ENCODE data around the gene SLC25A15. TPM values are rescaled to one million over a fixed set of nuclear protein-coding genes. Genes with fewer than 3 reads are reported as not detected.

Gene SLC25A15
- polyA plus RNA-seq: 10 to 100 TPM; 23.2 to 42.0 (median 28.5) TPM
- long read RNA-seq, donor 1: 0 reads
- long read RNA-seq, donor 2: 0 reads
- long read RNA-seq, donor 3, partial matches to known transcripts: 0 of 3 reads
- long read RNA-seq, donor 3, other reads (novel, unspliced or antisense): 0 of 3 reads
- long read RNA-seq, donor 4: 0 reads
- long read RNA-seq, donor 5: 0 reads
- long read RNA-seq, donor 6: 0 reads
- long read RNA-seq, donor 7: 0 reads
- long read RNA-seq, donor 8: 0 reads
- long read RNA-seq, donor 9: 0 reads
- long read RNA-seq, donor 10: 0 reads

DNA sequence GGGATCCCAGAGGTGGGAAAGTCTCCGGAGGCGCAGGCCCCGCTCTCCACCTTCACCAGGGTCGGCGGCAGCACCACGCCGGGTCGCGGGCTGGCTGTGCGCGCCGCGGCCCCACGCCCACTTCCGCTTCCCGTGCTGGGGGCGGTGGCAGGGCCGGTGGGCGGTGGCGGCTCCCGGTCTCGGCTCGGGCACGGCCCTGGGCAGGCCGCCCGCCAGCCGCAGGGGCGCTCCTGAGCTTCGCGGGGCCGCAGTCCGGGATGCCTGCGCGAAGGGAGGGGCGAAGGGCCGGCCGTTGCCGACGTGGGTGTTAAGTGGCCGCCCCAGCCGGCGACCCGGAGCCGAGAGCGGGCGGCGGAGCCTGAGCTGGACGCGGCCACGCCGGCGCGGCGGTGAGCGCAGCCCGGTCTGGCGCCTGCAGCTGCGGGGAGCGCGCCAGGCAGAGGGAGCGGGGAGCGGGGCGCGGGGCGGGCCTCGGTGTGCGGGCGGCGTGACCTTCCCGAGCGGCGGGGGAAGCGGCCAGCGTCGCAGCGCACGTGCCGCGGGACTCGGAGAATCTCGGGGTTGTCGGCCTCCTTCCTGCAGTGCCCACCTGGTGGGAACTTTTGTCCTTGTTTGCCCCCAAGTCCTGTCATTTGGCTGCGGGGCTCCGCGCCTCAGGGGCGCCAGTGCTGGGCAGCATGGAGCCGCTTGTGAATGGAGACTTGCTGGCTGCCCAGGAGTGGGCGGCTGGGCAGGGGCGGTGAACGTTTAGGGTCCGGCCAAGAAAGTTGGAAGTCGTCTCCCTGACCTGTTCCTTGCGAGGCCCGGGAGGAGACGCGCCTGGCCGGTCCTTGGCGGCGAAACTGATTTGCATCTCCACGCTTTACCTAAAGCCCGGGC, at the start of gene SLC25A15:
TSS of gene SLC25A15 (plus strand) at position 337 of the 879 bp plus-strand sequence. CDS start 3,616 bp downstream, outside the sequence.
- peak within 1 kb of the TSS; percentile 78 to 97 (median 88) for H3K27ac ChIP-seq (ENCODE audit: low read depth in 1 of 3, low read length in 2 of 3)
- DNase-seq (peak; percentile 86 to 94), FAIRE-seq (no peak)
- peaks cover 0 to 22% (median 0%) of the 10 kb centered on the region in 3 donors for H3K36me3 ChIP-seq (ENCODE audit: control insufficient read depth in 3 of 3, insufficient read depth in 2 of 3, low read depth in 1 of 3, low read length in 3 of 3)
- peak within 1 kb of the TSS; percentile 49 to 83 (median 75) for H3K4me3 ChIP-seq (ENCODE audit: low read depth in 1 of 3, low read length in 3 of 3)
- no peaks in the 10 kb centered on the region for H3K27me3 ChIP-seq (ENCODE audit: control insufficient read depth in 3 of 3, insufficient read depth in 3 of 3, low read length in 3 of 3)
- H3K4me1 ChIP-seq (ENCODE audit: control insufficient read depth in 3 of 3, insufficient read depth in 2 of 3, low read depth in 1 of 3, low read length in 2 of 3): peaks cover 2 to 7% (median 7%) of the 10 kb centered on the region in 3 donors
- no peaks in the 10 kb centered on the region for H3K9me3 ChIP-seq (ENCODE audit: control insufficient read depth in 2 of 2, insufficient read depth in 1 of 2, low read depth in 1 of 2, low read length in 1 of 2)
- 1 to 2% (median 1%) methylated on average over 73 to 101 of the region's 101 CpGs for WGBS, 3 donors

DNA sequence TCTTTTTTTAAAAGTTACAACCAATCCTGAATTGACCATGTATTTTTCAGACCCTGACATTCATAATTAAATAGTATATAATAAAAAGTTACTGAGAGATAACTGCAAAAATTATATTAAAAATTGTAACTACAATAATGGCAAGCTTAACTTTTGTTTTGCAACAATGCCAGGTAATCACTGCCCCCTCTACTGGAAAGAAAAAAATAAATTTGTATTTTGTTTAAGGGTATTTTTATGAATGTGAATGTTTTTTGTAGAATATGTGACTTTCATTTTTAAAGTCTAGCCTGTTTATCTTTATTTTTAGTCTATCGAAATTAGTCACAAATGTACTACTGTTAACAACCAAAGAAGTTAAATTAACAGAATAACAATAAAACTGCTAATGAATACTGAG, 40.1 kb upstream of the SLC25A15 start:
- H3K4me1 ChIP-seq (ENCODE audit: control insufficient read depth in 3 of 3, insufficient read depth in 2 of 3, low read depth in 1 of 3, low read length in 2 of 3): no peaks in the 10 kb centered on the region
- H3K27ac ChIP-seq (ENCODE audit: low read depth in 1 of 3, low read length in 2 of 3): no peak overlapping the region
- 83 to 93% (median 92%) methylated on average over 1 of the region's 1 CpG for WGBS, 3 donors
- H3K36me3 ChIP-seq (ENCODE audit: control insufficient read depth in 3 of 3, insufficient read depth in 2 of 3, low read depth in 1 of 3, low read length in 3 of 3): peaks cover 2 to 21% (median 6%) of the 10 kb centered on the region in 3 donors
- no peak overlapping the region for H3K4me3 ChIP-seq (ENCODE audit: low read depth in 1 of 3, low read length in 3 of 3)
- H3K9me3 ChIP-seq (ENCODE audit: control insufficient read depth in 2 of 2, insufficient read depth in 1 of 2, low read depth in 1 of 2, low read length in 1 of 2): no peaks in the 10 kb centered on the region
- H3K27me3 ChIP-seq (ENCODE audit: control insufficient read depth in 3 of 3, insufficient read depth in 3 of 3, low read length in 3 of 3): no peaks in the 10 kb centered on the region
- FAIRE-seq (peak; percentile 95), DNase-seq (no peak)

DNA sequence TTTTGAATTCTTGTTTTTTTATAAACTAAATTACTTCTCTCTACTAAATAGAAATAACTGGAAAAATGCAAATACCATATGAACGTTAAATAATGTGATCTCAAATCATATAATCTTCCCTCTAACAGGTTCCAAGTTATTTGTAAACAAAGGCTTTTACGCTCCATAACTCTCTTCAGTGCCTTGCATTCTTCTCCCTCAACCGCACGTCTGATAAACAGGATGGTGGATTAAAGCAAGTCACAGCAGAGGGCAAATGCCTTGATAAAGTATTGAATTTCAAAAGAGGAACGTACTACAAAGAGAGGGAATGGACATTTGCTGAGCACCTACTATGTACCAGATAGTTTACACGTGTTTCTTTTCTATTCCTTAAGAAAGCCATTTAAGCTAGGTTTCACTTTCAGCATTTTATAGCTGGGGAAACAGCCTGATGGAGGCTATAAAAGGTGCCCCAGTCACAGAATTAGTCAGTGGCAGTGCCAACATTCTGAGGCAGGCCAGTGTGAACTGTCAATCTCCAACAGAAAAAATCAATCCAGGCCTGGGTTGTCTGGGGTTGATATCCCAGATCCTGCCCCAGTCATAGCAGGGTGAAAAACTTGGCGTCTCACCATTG, 34.2 kb upstream of the SLC25A15 start:
- 46 to 74% (median 51%) methylated on average over 7 of the region's 7 CpGs for WGBS, 3 donors
- no peak for FAIRE-seq
- Histone ChIP-seq H3K4me3 (ENCODE audit: low read depth in 1 of 3, low read length in 3 of 3) (no peak overlapping the region), H3K9me3 (ENCODE audit: control insufficient read depth in 2 of 2, insufficient read depth in 1 of 2, low read depth in 1 of 2, low read length in 1 of 2) (no peaks in the 10 kb centered on the region), H3K27ac (ENCODE audit: low read depth in 1 of 3, low read length in 2 of 3) (no peak overlapping the region), H3K27me3 (ENCODE audit: control insufficient read depth in 3 of 3, insufficient read depth in 3 of 3, low read length in 3 of 3) (no peaks in the 10 kb centered on the region), H3K36me3 (ENCODE audit: control insufficient read depth in 3 of 3, insufficient read depth in 2 of 3, low read depth in 1 of 3, low read length in 3 of 3) (peaks cover 6 to 29% (median 6%) of the 10 kb centered on the region in 3 donors), H3K4me1 (ENCODE audit: control insufficient read depth in 3 of 3, insufficient read depth in 2 of 3, low read depth in 1 of 3, low read length in 2 of 3) (no peaks in the 10 kb centered on the region)
- peak in 1 of 2 donors; percentile 63 for DNase-seq

DNA sequence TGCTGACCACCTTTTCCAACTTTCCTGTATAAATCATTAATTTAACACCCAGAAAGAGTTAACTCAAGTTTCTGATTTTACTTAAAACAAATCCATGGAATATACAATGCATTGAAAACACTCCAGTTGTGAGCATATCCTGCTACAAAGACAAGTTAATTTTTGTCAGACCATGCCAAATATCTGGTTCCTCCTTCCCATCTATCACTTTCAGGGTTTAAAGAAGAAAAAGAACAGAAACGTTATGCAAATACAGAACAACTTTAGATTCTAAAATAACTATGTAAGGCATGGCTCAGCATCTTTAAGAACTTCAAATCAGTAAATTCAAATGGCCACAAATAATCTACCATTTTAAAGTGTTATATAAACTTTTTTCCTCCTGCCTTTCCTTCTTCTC, 33.4 kb upstream of the SLC25A15 start:
- Histone ChIP-seq H3K4me1 (ENCODE audit: control insufficient read depth in 3 of 3, insufficient read depth in 2 of 3, low read depth in 1 of 3, low read length in 2 of 3) (no peaks in the 10 kb centered on the region), H3K36me3 (ENCODE audit: control insufficient read depth in 3 of 3, insufficient read depth in 2 of 3, low read depth in 1 of 3, low read length in 3 of 3) (peaks cover 6 to 29% (median 6%) of the 10 kb centered on the region in 3 donors), H3K9me3 (ENCODE audit: control insufficient read depth in 2 of 2, insufficient read depth in 1 of 2, low read depth in 1 of 2, low read length in 1 of 2) (no peaks in the 10 kb centered on the region), H3K27me3 (ENCODE audit: control insufficient read depth in 3 of 3, insufficient read depth in 3 of 3, low read length in 3 of 3) (no peaks in the 10 kb centered on the region), H3K27ac (ENCODE audit: low read depth in 1 of 3, low read length in 2 of 3) (no peak overlapping the region), H3K4me3 (ENCODE audit: low read depth in 1 of 3, low read length in 3 of 3) (no peak overlapping the region)
- FAIRE-seq (no peak), DNase-seq (no peak)
- WGBS, 3 donors: 75 to 92% (median 78%) methylated on average over 1 of the region's 1 CpG

DNA sequence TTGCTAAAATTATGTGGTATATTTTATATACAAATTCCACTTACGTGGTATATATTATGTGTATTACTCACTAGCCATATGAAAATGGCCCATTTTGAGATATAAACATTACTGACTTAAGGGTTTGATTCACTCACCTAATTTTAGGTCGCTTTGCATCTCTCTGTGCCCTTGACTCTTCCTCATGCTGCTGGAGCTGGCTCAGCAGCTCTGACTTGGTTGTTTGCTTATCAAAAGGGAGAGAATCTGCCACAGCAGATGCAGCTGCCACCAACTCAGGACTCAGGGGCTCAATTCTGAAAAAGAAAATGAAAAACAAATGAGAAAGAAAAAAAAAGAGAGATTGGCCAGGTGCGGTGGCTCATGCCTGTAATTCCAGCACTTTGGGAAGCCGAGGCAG, 30.6 kb upstream of the SLC25A15 start:
- Histone ChIP-seq H3K36me3 (ENCODE audit: control insufficient read depth in 3 of 3, insufficient read depth in 2 of 3, low read depth in 1 of 3, low read length in 3 of 3) (peaks cover 0 to 28% (median 6%) of the 10 kb centered on the region in 3 donors), H3K27me3 (ENCODE audit: control insufficient read depth in 3 of 3, insufficient read depth in 3 of 3, low read length in 3 of 3) (no peaks in the 10 kb centered on the region), H3K4me3 (ENCODE audit: low read depth in 1 of 3, low read length in 3 of 3) (no peak overlapping the region), H3K4me1 (ENCODE audit: control insufficient read depth in 3 of 3, insufficient read depth in 2 of 3, low read depth in 1 of 3, low read length in 2 of 3) (no peaks in the 10 kb centered on the region), H3K27ac (ENCODE audit: low read depth in 1 of 3, low read length in 2 of 3) (no peak overlapping the region), H3K9me3 (ENCODE audit: control insufficient read depth in 2 of 2, insufficient read depth in 1 of 2, low read depth in 1 of 2, low read length in 1 of 2) (no peaks in the 10 kb centered on the region)
- WGBS, 3 donors: 86 to 95% (median 86%) methylated on average over 4 of the region's 4 CpGs
- DNase-seq: no peak
- FAIRE-seq: no peak

DNA sequence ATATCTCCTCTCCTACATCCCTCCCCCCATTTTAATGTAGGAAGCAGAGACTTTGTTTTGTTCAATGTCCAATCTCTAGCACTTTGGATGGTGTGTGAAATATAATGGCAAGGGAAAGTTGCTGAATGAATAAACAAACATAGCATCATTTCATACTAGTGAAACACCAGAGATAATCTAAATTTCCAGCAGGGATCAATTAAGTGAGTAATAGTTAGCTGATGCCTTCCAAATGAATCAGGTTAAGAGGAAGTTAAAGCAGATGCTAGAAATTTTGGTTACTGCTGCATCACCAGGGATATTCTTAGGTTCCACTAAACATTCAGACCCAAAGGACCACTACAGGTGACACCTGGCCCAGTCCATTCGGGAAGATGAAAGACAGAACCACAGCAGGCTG, 26.6 kb upstream of the SLC25A15 start:
- FAIRE-seq (no peak), DNase-seq (no peak)
- no peaks in the 10 kb centered on the region for H3K27me3 ChIP-seq (ENCODE audit: control insufficient read depth in 3 of 3, insufficient read depth in 3 of 3, low read length in 3 of 3)

DNA sequence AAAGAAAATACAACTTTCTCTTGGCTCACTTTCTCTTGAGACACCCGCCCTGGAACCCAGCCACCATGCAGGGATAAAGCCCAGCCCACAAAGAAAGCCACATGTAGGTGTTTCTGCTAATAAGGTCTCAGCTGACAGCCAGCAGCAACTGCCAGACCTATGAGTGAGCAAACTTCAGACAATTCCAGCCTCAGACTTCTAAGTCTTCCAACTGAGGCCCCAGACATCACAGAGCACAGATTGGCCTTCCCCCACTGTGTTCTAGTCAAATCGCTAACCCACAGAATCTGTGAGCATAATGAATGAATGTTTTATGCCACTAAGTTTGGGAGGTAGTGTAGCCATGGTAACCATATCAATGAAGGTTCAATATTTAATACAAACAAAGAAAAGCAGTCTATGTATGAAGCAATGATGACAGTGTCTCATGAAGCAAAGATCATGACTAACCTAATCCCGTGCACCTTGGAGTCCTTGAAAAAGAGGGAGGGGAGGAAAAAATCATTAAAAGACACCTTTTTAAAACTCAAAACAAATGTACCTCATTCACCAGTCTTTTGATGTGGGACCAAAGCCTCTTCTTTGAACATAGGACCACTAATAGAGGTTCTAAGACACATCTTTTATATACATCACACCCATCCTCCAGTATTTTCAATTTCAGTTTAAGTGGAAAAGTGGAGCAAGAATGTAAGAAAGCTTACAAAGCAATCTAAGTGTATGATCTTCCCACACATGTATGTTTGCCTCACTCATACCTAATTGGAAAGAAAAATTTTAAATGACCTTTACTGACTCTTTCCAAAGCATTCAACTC, 24.6 kb upstream of the SLC25A15 start:
- whole genome bisulfite sequencing, 3 donors: 9 to 47% (median 31%) methylated on average over 3 of the region's 3 CpGs
- peaks cover 0 to 1% (median 0%) of the 10 kb centered on the region in 3 donors for H3K4me1 ChIP-seq (ENCODE audit: control insufficient read depth in 3 of 3, insufficient read depth in 2 of 3, low read depth in 1 of 3, low read length in 2 of 3)
- H3K27ac ChIP-seq (ENCODE audit: low read depth in 1 of 3, low read length in 2 of 3): peak overlapping the region in 1 of 3 donors; percentile 11
- DNase-seq: peak in 1 of 2 donors; percentile 55
- H3K27me3 ChIP-seq (ENCODE audit: control insufficient read depth in 3 of 3, insufficient read depth in 3 of 3, low read length in 3 of 3): no peaks in the 10 kb centered on the region
- H3K36me3 ChIP-seq (ENCODE audit: control insufficient read depth in 3 of 3, insufficient read depth in 2 of 3, low read depth in 1 of 3, low read length in 3 of 3): peaks cover 0 to 16% (median 4%) of the 10 kb centered on the region in 3 donors
- FAIRE-seq: no peak
- no peaks in the 10 kb centered on the region for H3K9me3 ChIP-seq (ENCODE audit: control insufficient read depth in 2 of 2, insufficient read depth in 1 of 2, low read depth in 1 of 2, low read length in 1 of 2)
- H3K4me3 ChIP-seq (ENCODE audit: low read depth in 1 of 3, low read length in 3 of 3): no peak overlapping the region

More for the DNA sequence above, 26.6 kb upstream of the SLC25A15 start:
- H3K4me1 ChIP-seq (ENCODE audit: control insufficient read depth in 3 of 3, insufficient read depth in 2 of 3, low read depth in 1 of 3, low read length in 2 of 3): no peaks in the 10 kb centered on the region
- peaks cover 0 to 25% (median 6%) of the 10 kb centered on the region in 3 donors for H3K36me3 ChIP-seq (ENCODE audit: control insufficient read depth in 3 of 3, insufficient read depth in 2 of 3, low read depth in 1 of 3, low read length in 3 of 3)
- no peak overlapping the region for H3K4me3 ChIP-seq (ENCODE audit: low read depth in 1 of 3, low read length in 3 of 3)
- no peaks in the 10 kb centered on the region for H3K9me3 ChIP-seq (ENCODE audit: control insufficient read depth in 2 of 2, insufficient read depth in 1 of 2, low read depth in 1 of 2, low read length in 1 of 2)
- 79 to 89% (median 89%) methylated on average over 1 of the region's 1 CpG for WGBS, 3 donors
- no peak overlapping the region for H3K27ac ChIP-seq (ENCODE audit: low read depth in 1 of 3, low read length in 2 of 3)

All from small intestine (tissue), 16 donors.